GM10266 (cell line): ENCODE data around the gene SPCS1.

Source experiments
- DNase-seq: peaks from one replicate; pipeline ENCODE4 v3.0.0; 2012; ENCODE audit errors: extremely low spot score
- TF ChIP-seq, protein P1 (sequence below): IDR thresholded peaks from 2 replicates; pipeline ENCODE4 v1.5.1; 2012; ENCODE audit warnings: mild to moderate bottlenecking, low read depth; ENCODE audit not compliant: control insufficient read depth, insufficient read depth; ENCODE audit errors: missing control alignments

The SPCS1 gene

DNA sequence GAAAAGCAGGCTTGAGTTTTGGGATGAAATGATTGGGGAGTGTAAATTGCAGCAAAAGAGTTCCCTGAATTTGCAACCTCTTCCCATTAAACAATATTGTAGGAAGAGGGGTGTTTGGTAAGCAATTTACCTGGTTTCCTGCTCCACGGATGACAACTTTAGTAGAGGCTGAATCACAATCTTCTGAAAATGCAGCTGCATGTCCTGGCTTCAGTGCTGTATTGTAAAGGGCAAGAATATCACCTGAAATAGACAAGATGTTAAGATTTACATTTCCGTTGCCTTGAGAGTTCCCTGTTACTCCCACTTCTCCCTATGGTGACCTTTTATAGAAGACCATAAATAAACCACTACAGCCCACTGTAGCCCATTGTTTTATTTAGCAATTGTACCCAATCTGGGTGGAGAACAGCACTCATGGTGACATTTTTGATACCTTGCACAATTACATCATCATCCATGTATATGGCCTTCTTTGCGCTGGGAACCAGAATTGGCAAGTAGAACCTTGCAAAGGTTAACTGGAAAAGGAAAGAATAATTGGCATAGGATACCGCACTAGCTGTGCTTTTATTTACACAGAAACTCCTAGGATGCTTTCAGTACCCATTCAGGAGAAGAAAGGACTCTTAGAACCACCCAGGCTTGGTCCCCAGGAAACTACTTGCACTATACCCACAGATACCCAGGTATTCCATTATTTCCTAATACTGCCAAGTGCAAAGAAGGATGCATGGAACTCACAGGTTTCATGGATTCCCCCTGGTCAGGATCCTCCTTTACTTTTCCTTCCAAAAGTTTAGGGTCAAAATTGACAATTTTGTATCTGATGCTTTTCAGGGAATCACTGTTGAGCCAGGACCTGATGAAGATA is 9.9 kb upstream of the SPCS1 start:
- DNase-seq = no peak
- TF ChIP-seq, protein P1, sequence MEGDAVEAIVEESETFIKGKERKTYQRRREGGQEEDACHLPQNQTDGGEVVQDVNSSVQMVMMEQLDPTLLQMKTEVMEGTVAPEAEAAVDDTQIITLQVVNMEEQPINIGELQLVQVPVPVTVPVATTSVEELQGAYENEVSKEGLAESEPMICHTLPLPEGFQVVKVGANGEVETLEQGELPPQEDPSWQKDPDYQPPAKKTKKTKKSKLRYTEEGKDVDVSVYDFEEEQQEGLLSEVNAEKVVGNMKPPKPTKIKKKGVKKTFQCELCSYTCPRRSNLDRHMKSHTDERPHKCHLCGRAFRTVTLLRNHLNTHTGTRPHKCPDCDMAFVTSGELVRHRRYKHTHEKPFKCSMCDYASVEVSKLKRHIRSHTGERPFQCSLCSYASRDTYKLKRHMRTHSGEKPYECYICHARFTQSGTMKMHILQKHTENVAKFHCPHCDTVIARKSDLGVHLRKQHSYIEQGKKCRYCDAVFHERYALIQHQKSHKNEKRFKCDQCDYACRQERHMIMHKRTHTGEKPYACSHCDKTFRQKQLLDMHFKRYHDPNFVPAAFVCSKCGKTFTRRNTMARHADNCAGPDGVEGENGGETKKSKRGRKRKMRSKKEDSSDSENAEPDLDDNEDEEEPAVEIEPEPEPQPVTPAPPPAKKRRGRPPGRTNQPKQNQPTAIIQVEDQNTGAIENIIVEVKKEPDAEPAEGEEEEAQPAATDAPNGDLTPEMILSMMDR = no peak

DNA sequence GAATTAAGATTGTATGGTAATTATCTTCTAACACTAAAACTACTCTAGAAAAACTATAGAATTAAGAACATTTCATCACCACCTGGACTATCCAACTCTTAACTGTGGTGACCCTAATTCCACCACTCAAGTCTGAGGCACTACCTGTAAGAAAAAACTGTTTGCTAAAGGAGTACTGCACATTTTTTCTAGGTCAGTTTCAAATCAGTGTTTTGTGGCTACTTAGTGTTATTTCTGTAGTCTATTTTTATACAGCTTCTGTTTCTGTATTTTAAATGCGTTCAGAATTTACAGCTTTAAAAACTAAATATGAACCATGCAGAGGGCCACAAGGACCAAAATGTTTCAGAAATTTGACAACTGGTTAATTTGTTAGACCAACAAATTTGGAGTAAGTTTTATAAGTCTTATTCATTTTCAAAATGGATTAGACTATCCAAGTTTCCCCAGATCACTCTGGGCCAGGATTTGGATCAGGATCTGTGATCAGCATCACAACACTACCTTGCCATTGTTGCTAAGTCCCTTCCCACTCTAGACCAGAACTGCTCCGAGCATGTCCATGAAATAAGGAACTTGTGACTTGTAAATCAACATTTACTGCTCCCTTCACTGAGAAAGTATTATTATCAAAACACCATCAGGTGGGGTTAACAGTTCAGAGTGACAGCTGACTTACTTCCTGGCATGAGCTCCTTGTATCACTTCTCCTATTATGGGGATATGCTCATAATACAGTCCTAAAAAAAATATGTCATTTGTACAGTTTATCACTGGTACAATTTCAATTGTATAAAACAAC is 8.9 kb upstream of the SPCS1 start:
- no peak for DNase-seq
- TF ChIP-seq, protein P1 = no peak

DNA sequence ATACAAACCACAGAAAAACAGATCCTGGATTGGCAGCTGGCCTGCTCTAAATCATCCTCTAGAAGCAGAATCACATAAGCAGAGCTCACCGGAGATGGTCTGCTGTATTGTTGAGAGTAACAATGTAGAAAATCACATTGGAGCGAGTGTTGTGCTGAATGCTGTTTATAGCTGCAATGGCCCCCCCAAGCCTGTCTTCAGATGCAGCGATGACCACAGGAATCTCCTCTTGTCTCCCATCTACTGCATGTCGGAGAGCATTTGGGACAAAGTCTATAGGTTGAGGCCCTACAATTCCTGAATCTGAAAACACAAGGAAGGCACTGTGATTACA is 8.3 kb upstream of the SPCS1 start:
- DNase-seq = no peak
- TF ChIP-seq, protein P1 = no peak

DNA sequence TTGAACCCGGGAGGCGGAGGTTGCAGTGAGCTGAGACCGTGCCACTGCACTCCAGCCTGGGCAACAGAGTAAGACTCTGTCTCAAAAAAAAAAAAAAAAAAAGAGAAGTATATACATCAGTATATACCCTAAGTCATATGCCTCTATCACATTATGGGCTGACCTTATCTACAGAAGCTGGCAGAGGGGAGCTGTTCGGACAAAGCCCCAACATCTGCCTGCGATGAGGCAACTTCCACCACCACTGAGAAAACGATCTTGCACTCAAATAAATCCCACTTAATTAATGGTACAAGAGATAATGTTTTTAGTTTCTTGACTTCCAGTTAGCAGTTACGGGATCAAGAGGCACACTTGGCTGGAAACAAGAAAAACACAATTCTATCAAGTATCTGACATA is 2.6 kb upstream of the SPCS1 start:
- no peak for DNase-seq
- TF ChIP-seq, protein P1 = no peak

DNA sequence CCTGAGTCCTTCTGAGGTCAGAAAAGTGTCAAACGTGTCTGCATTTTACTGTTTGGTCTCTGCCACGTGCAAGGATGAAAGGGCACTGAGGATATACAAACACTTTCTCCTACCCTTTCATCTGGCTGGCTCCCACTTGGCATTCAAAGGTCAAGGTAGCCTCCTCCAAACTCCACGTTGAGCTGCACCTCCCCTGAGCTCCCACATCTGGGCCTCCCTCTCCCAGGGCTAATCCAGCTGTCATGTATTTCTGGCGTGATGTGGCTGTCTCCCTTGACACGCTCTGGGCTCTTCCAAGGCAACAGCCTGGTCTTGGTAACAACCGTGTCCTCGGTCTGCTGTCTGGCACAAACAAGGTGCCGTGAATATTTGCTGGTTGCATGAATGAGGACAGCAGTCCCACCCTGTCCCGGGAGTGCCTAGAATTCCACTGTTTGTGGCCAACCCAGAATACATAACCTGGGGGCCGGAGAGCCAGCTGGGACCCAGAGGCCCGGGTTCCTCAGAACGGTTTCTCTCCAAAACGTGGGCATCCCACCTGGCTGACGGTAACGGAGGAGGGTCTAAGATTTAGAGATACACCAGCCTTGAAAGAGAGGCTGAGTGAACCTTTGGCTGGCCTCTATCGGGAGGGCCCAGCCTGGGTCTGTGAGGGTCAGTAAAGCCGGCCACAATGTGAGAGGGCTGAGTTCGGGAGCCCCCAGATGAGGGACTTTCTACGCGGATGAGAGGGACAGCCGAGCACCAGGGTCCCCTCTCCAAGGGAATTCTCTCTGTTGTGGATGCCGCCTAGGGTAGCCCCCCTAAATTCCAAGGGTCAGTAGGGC is 1.1 kb upstream of the SPCS1 start:
- TF ChIP-seq, protein P1 = no peak
- peak; percentile 36 for DNase-seq

DNA sequence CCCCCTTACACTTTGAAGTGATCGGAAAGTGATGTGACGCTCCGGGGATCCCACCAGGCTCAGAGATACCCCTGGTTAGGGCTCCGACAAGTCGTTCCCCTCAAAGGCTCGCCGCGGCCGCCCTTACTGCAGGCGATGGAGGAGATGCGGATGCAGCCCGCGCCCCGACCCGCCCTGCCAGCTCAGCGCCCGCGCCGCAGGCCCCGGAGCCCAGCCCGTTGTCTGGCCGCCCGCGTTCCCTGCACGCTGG is 543 bp upstream of the SPCS1 start:
- no peak for DNase-seq
- TF ChIP-seq, protein P1 = no peak
